ENCODE measurements around the gene RPS6KA2. TPM values are rescaled to one million over a fixed set of nuclear protein-coding genes. Genes with fewer than 3 reads are reported as not detected.

Gene RPS6KA2
- total RNA-seq, 2 donors from 2014 or later, result 78.6 to 131 TPM

GRCh38 chr6:166620478-166621113, 6.5 kb downstream of the RPS6KA2 start:
- no peak for TF ChIP-seq CTCF (IDR thresholded peaks at IDR 0.05)
- Histone ChIP-seq H3K9me3 (no peaks in the 10 kb centered on the region), H3K4me1 (peaks cover 0 to 77% of the 10 kb centered on the region in 2 donors), H3K4me3 (no peak overlapping the region), H3K27ac (peak overlapping the region; percentile 40 to 52), H3K27me3 (no peaks in the 10 kb centered on the region), H3K36me3 (no peaks in the 10 kb centered on the region)
- DNase-seq (ENCODE audit: low spot score), result peak; percentile 57

GRCh38 chr6:166619912-166620311, 7.1 kb downstream of the RPS6KA2 start:
- H3K9me3 ChIP-seq, result no peaks in the 10 kb centered on the region
- H3K27ac ChIP-seq, result peak overlapping the region; percentile 40 to 52
- no peaks in the 10 kb centered on the region for H3K27me3 ChIP-seq
- H3K4me3 ChIP-seq, result no peak overlapping the region
- TF ChIP-seq CTCF (IDR thresholded peaks at IDR 0.05), result no peak
- no peaks in the 10 kb centered on the region for H3K36me3 ChIP-seq
- H3K4me1 ChIP-seq, result peaks cover 0 to 77% of the 10 kb centered on the region in 2 donors
- peak; percentile 71 for DNase-seq (ENCODE audit: low spot score)

- Histone ChIP-seq H3K27me3 (no peaks in the 10 kb centered on the region), H3K27ac (peak overlapping the region; percentile 43 to 52), H3K9me3 (no peaks in the 10 kb centered on the region), H3K4me3 (no peak overlapping the region), H3K4me1 (peaks cover 0 to 77% of the 10 kb centered on the region in 2 donors), H3K36me3 (no peaks in the 10 kb centered on the region)
- DNase-seq (ENCODE audit: low spot score), result peak; percentile 55
- TF ChIP-seq CTCF (IDR thresholded peaks at IDR 0.05), result no peak
Measured at GRCh38 chr6:166618866-166619761, 7.9 kb downstream of the RPS6KA2 start.

- no peak for TF ChIP-seq CTCF (IDR thresholded peaks at IDR 0.05)
- H3K4me1 ChIP-seq, result peaks cover 0 to 75% of the 10 kb centered on the region in 2 donors
- H3K27ac ChIP-seq, result no peak overlapping the region
- no peaks in the 10 kb centered on the region for H3K9me3 ChIP-seq
- H3K4me3 ChIP-seq, result no peak overlapping the region
- no peaks in the 10 kb centered on the region for H3K27me3 ChIP-seq
- peak; percentile 40 for DNase-seq (ENCODE audit: low spot score)
- no peaks in the 10 kb centered on the region for H3K36me3 ChIP-seq
Measured at GRCh38 chr6:166618251-166618650, 8.8 kb downstream of the RPS6KA2 start.

GRCh38 chr6:166617359-166617758, 9.7 kb downstream of the RPS6KA2 start:
- TF ChIP-seq CTCF (IDR thresholded peaks at IDR 0.05), result no peak
- peaks cover 0 to 75% of the 10 kb centered on the region in 2 donors for H3K4me1 ChIP-seq
- no peaks in the 10 kb centered on the region for H3K9me3 ChIP-seq
- H3K4me3 ChIP-seq, result no peak overlapping the region
- no peaks in the 10 kb centered on the region for H3K36me3 ChIP-seq
- no peaks in the 10 kb centered on the region for H3K27me3 ChIP-seq
- peak; percentile 13 for DNase-seq (ENCODE audit: low spot score)
- H3K27ac ChIP-seq, result no peak overlapping the region

All from right atrium auricular region (tissue), 2 donors.